Panc1 (cell line): ENCODE data around the gene PHF24. TPM values are rescaled to one million over a fixed set of nuclear protein-coding genes. Genes with fewer than 3 reads are reported as not detected.
A peak's percentile ranks its signal among the peaks of the same experiment; 100 is the strongest.
"Not testable (repeated sequence)": the region's sequence is repeated elsewhere in the genome, so short reads cannot be mapped to it uniquely, and the experiment has no call there.

Experiments
- ATAC-seq: fragments of 200-7000 bp; cut with Tn5 transposase; 2 replicates; pipeline ENCODE4 v1.9.1; 2020; ENCODE audit warnings: mild to moderate bottlenecking, moderate library complexity
- BruUV-seq: library from RNA; stranded (reverse); fragments of 400-500 nt; replicated peaks from 2 replicates; lab custom pipeline; 2021; lab: Mats Ljungman, UMichigan
- CTCF ChIA-PET: fragments of 300-600 bp; sonication (Branson Sonifier 250); formaldehyde crosslinking; loops from one replicate; lab custom pipeline; 2022; ENCODE audit warnings: antibody characterized with exemption; lab: Charles Lee
- POLR2A ChIA-PET: fragments of 300-600 bp; sonication (Branson Sonifier 250); formaldehyde crosslinking; loops from one replicate; lab custom pipeline; 2022; ENCODE audit warnings: antibody characterized with exemption; lab: Charles Lee
- DNase-seq: peaks from one replicate; pipeline ENCODE4 v3.0.0-alpha.2; 2010; ENCODE audit warnings: low read depth, low spot score
- H3K27ac ChIP-seq: 2 replicates; pipeline ENCODE4 v1.5.1; 2011; ENCODE audit warnings: mild to moderate bottlenecking, low read length, inconsistent platforms
- H3K27me3 ChIP-seq: fragments of 200-500 bp; sonication (Bioruptor generic); 2 replicates; pipeline ENCODE4 v1.6.0; 2014; ENCODE audit warnings: low read length, inconsistent platforms; ENCODE audit not compliant: control insufficient read depth, insufficient read depth
- H3K36me3 ChIP-seq: fragments of 200-500 bp; sonication (Bioruptor generic); 2 replicates; pipeline ENCODE4 v1.5.1; 2014; ENCODE audit warnings: inconsistent platforms, mild to moderate bottlenecking, low read length, moderate library complexity; ENCODE audit not compliant: control insufficient read depth, insufficient read depth
- H3K4me1 ChIP-seq: 2 replicates; pipeline ENCODE4 v1.5.1; 2011; ENCODE audit warnings: inconsistent platforms, mild to moderate bottlenecking, low read length, moderate library complexity; ENCODE audit not compliant: control insufficient read depth, insufficient read depth
- H3K4me3 ChIP-seq, 2 experiments: 2 replicates each; pipeline ENCODE4 v1.5.1; 2011 to 2012; ENCODE audit warnings: low read depth in 2 of 2, low read length in 2 of 2, mild to moderate bottlenecking in 2 of 2, inconsistent platforms in 1 of 2, moderate library complexity in 1 of 2
- H3K9me3 ChIP-seq: fragments of 200-500 bp; sonication (Bioruptor generic); 2 replicates; pipeline ENCODE4 v1.5.1; 2014; ENCODE audit warnings: low read depth, mild to moderate bottlenecking, inconsistent platforms, low read length, moderate library complexity; ENCODE audit not compliant: control insufficient read depth, insufficient read depth
- POLR2AphosphoS5 ChIP-seq: IDR thresholded peaks from 2 replicates; pipeline ENCODE4 v1.6.1; 2012; ENCODE audit warnings: mild to moderate bottlenecking, low read depth, low read length, moderate library complexity
- SIN3A ChIP-seq: IDR thresholded peaks from 2 replicates; pipeline ENCODE4 v1.6.1; 2012; ENCODE audit warnings: low read depth, mild to moderate bottlenecking, low read length, moderate library complexity, borderline replicate concordance; ENCODE audit not compliant: insufficient read depth
- TCF7L2 ChIP-seq: IDR thresholded peaks from 2 replicates; pipeline ENCODE4 v1.6.1; 2011; ENCODE audit warnings: mild to moderate bottlenecking, low read depth, low read length, inconsistent platforms
- in situ Hi-C: cut with HindIII; loops from 2 replicates; pipeline ENCODE4 v1.10.0; 2016; ENCODE audit warnings: low sequenced_read_pairs, low pct_unique_long_range_greater_than_20kb
- intact Hi-C: fragments of 100-400 bp; cut with micrococcal nuclease; formaldehyde crosslinking; loops from one replicate; pipeline ENCODE4 v1.10.0; 2022; ENCODE audit not compliant: unreplicated experiment
- total RNA-seq: library from RNA; stranded (reverse); gene quantifications from one replicate; pipeline ENCODE4 v1.2.1, GENCODE V29; 2021; ENCODE audit not compliant: unreplicated experiment
- TF ChIP-seq, protein P1 (sequence below), 2 experiments: IDR thresholded peaks; 2 replicates each; pipeline ENCODE4 v1.6.1; 2011 to 2012; ENCODE audit warnings: low read depth in 2 of 2, control low read depth in 1 of 2, low read length in 1 of 2, mild to moderate bottlenecking in 1 of 2, moderate library complexity in 1 of 2; ENCODE audit not compliant: insufficient read depth in 1 of 2
- TF ChIP-seq, protein P2 (sequence below): fragments of 450-650 bp; IDR thresholded peaks from 2 replicates; pipeline ENCODE4 v1.5.1; 2017; ENCODE audit warnings: mild to moderate bottlenecking

The PHF24 gene
- total RNA-seq, 1 experiment from 2014 or later, result 0.08 TPM

DNA sequence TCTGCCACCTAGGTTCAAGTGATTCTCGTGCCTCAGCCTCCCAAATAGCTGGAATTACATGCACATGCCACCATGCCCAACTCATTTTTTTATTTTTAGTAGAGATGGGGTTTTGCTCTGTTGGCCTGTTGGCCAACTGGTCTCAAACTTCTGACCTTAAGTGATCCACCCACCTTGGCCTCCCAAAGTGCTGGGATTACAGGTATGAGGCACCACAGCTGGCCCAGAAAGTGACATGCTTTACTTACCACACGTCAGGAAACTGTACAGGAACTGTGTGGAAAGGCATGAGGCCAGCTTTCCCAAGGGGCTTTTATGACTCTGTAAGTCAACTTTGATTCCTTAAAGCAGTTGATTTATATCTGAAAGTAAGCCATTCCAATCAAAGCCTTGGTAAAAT is 56.4 kb downstream of the PHF24 start:
- peaks cover 6% of the 10 kb centered on the region; the same call in 1 of the 2 replicates for H3K9me3 ChIP-seq
- no peak for TF ChIP-seq POLR2AphosphoS5
- TF ChIP-seq, protein P1, sequence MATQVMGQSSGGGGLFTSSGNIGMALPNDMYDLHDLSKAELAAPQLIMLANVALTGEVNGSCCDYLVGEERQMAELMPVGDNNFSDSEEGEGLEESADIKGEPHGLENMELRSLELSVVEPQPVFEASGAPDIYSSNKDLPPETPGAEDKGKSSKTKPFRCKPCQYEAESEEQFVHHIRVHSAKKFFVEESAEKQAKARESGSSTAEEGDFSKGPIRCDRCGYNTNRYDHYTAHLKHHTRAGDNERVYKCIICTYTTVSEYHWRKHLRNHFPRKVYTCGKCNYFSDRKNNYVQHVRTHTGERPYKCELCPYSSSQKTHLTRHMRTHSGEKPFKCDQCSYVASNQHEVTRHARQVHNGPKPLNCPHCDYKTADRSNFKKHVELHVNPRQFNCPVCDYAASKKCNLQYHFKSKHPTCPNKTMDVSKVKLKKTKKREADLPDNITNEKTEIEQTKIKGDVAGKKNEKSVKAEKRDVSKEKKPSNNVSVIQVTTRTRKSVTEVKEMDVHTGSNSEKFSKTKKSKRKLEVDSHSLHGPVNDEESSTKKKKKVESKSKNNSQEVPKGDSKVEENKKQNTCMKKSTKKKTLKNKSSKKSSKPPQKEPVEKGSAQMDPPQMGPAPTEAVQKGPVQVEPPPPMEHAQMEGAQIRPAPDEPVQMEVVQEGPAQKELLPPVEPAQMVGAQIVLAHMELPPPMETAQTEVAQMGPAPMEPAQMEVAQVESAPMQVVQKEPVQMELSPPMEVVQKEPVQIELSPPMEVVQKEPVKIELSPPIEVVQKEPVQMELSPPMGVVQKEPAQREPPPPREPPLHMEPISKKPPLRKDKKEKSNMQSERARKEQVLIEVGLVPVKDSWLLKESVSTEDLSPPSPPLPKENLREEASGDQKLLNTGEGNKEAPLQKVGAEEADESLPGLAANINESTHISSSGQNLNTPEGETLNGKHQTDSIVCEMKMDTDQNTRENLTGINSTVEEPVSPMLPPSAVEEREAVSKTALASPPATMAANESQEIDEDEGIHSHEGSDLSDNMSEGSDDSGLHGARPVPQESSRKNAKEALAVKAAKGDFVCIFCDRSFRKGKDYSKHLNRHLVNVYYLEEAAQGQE (IDR thresholded peaks at IDR 0.05; ENCODE audit: insufficient read depth in 1 of 2, low read depth in 2 of 2, low read length in 1 of 2), result no peak
- no peak for TF ChIP-seq TCF7L2
- TF ChIP-seq SIN3A, result no peak
- TF ChIP-seq, protein P2, sequence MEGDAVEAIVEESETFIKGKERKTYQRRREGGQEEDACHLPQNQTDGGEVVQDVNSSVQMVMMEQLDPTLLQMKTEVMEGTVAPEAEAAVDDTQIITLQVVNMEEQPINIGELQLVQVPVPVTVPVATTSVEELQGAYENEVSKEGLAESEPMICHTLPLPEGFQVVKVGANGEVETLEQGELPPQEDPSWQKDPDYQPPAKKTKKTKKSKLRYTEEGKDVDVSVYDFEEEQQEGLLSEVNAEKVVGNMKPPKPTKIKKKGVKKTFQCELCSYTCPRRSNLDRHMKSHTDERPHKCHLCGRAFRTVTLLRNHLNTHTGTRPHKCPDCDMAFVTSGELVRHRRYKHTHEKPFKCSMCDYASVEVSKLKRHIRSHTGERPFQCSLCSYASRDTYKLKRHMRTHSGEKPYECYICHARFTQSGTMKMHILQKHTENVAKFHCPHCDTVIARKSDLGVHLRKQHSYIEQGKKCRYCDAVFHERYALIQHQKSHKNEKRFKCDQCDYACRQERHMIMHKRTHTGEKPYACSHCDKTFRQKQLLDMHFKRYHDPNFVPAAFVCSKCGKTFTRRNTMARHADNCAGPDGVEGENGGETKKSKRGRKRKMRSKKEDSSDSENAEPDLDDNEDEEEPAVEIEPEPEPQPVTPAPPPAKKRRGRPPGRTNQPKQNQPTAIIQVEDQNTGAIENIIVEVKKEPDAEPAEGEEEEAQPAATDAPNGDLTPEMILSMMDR, result no peak

DNA sequence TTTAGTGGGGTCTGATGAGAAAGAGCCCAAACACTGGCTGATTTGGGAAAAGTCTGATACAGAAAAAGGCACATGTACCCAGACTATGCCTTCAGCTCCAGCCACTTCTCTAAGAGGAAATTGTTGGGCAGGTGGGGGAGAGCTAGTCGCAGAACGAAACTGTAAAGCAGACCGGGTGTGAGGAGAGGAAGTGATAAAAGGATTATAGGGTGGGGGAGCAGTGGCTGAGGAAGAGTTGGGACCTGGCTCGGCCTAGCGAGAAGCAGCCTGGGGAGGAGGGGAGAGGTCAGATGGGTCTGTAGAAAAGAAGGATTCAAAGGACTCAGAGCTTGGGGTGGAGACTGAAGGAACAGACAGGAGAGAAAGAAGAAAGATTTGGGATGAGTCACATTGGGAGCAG is 65.4 kb downstream of the PHF24 start:
- peaks cover 12% of the 10 kb centered on the region for H3K4me1 ChIP-seq
- BruUV-seq, intact Hi-C loops, H3K36me3 ChIP-seq, H3K27me3 ChIP-seq, ATAC-seq, H3K4me3 ChIP-seq, H3K27ac ChIP-seq, H3K9me3 ChIP-seq, DNase-seq, CTCF ChIA-PET, in situ Hi-C loops: not testable (repeated sequence)
- POLR2A ChIA-PET, result interaction anchor here (0.6 kb wide), 1 partner anchor 57 kb away, joined by 5 read pairs; no protein-coding TSS in a partner anchor

More for the DNA sequence above, 56.4 kb downstream of the PHF24 start:
- ATAC-seq (no peak), DNase-seq (no peak)
- in situ Hi-C loops, result no loop called here
- CTCF ChIA-PET, result no interaction called here
- no peaks in the 10 kb centered on the region for H3K4me1 ChIP-seq
- H3K4me3 ChIP-seq, result no peak overlapping the region
- H3K36me3 ChIP-seq, result no peaks in the 10 kb centered on the region
- no TSS peak for BruUV-seq
- POLR2A ChIA-PET, result no interaction called here
- no peak overlapping the region for H3K27ac ChIP-seq
- no peaks in the 10 kb centered on the region for H3K27me3 ChIP-seq
- intact Hi-C loops, result no loop called here

DNA sequence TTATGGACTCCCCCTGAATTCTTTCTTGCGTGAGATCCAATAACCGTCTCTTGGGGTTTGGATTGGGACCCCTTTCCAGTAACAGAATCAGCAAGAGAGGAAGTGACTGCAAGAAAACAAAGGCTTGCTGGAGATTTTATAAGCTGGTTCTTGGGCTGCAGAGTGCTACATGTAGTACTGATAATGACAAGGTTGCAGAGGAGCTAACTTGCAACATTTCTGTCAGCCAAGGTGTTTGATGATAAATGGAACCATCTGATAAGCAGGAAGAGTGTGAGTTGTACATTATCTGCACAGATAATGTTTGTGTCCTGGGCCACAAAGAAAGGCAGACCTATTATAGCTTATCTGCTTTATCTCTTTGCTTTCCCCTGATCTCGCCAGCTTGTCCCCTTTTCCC is 68.6 kb downstream of the PHF24 start:
- ATAC-seq (peak; percentile 70), DNase-seq (no peak)
- Histone ChIP-seq H3K9me3 (no peaks in the 10 kb centered on the region), H3K27ac (peak overlapping the region; percentile 14; the same call in 1 of the 2 replicates), H3K4me1 (peaks cover 12% of the 10 kb centered on the region), H3K4me3 (no peak overlapping the region), H3K27me3 (no peaks in the 10 kb centered on the region), H3K36me3 (no peaks in the 10 kb centered on the region)
- in situ Hi-C loops (no loop called here), intact Hi-C loops (loop anchor here (1.0 kb wide), 1 partner anchor 30 kb away; no protein-coding TSS in a partner anchor)
- no TSS peak for BruUV-seq
- TF ChIP-seq POLR2AphosphoS5 (no peak), TCF7L2 (peak; percentile 33; the same call in 1 of the 2 replicates)
- ChIA-PET CTCF (no interaction called here), POLR2A (interaction anchor here (0.6 to 1.1 kb wide), 2 partner anchors 13 to 37 kb away, joined by 4 to 8 read pairs; partner anchors contain the start of gene DNAJB5)
